K562 (cell line): ENCODE measurements around the gene NEURL2. TPM values are rescaled to one million over a fixed set of nuclear protein-coding genes. Genes with fewer than 3 reads are reported as not detected.
A peak's percentile ranks its signal among the peaks of the same experiment; 100 is the strongest.

ENCODE experiments used
- ATF7 ChIP-seq: fragments of 450-650 bp; IDR thresholded peaks from 2 replicates; pipeline ENCODE4 v1.7.1; 2014; ENCODE audit warnings: mild to moderate bottlenecking, moderate library complexity
- BCOR ChIP-seq: fragments of 450-650 bp; IDR thresholded peaks from 2 replicates; pipeline ENCODE4 v1.6.1; 2016
- C11orf30 ChIP-seq: fragments of 450-650 bp; IDR thresholded peaks from 2 replicates; pipeline ENCODE4 v1.6.1; 2016; ENCODE audit warnings: low read depth, mild to moderate bottlenecking
- CHD2 ChIP-seq: IDR thresholded peaks from 2 replicates; pipeline ENCODE4 v1.6.1; 2011; ENCODE audit warnings: low read depth, low read length
- CREB1 ChIP-seq, 2 experiments: sonication (generic) in 1 of 2; formaldehyde crosslinking in 1 of 2; IDR thresholded peaks; 2 replicates each; pipeline versions ENCODE4 v1.6.1 to v1.8.0; 2012 to 2022; ENCODE audit warnings: inconsistent platforms in 1 of 2, mild to moderate bottlenecking in 1 of 2, missing genetic modification reagents in 1 of 2, moderate library complexity in 1 of 2
- EGR1 ChIP-seq: fragments of 450-650 bp; conservative IDR thresholded peaks from 2 replicates; pipeline ENCODE4 v1.6.1; 2017; ENCODE audit warnings: mild to moderate bottlenecking
- FOXK2 ChIP-seq, 2 experiments: fragments of 450-650 bp; IDR thresholded peaks in 1 of 2; conservative IDR thresholded peaks in 1 of 2; 2 replicates each; pipeline ENCODE4 v1.6.1; 2016; ENCODE audit warnings: low read depth in 2 of 2, mild to moderate bottlenecking in 1 of 2
- HCFC1 ChIP-seq: IDR thresholded peaks from 2 replicates; pipeline ENCODE4 v1.6.1; 2012; ENCODE audit warnings: low read depth, low read length, improper control_type of control experiment
- KDM5B ChIP-seq: fragments of 200-600 bp; sonication (generic); IDR thresholded peaks from 2 replicates; pipeline ENCODE4 v1.6.1; 2012; ENCODE audit warnings: low read depth, mild to moderate bottlenecking, moderate library complexity, low read length, control low read depth, inconsistent platforms; ENCODE audit not compliant: insufficient replicate concordance
- KHSRP ChIP-seq: fragments of 450-650 bp; IDR thresholded peaks from 2 replicates; pipeline ENCODE4 v1.6.1; 2017
- KLF16 ChIP-seq: IDR thresholded peaks from 2 replicates; pipeline ENCODE4 v1.6.1; 2016; ENCODE audit warnings: antibody characterized with exemption
- MTA3 ChIP-seq: fragments of 450-650 bp; formaldehyde crosslinking; IDR thresholded peaks from 2 replicates; pipeline ENCODE4 v1.6.1; 2017; ENCODE audit warnings: mild to moderate bottlenecking, borderline replicate concordance
- MTF1 ChIP-seq: fragments of 250-450 bp; sonication (Bioruptor Pico); IDR thresholded peaks from 2 replicates; pipeline ENCODE4 v1.9.0; 2021; ENCODE audit warnings: moderate library complexity, mild to moderate bottlenecking, inconsistent platforms, borderline replicate concordance
- MYNN ChIP-seq, 2 experiments: sonication (generic); formaldehyde crosslinking in 1 of 2; IDR thresholded peaks; 2 replicates each; pipeline versions ENCODE4 v1.5.0 to v1.6.1; 2016 to 2020; ENCODE audit warnings: antibody characterized with exemption in 1 of 2, missing genetic modification reagents in 1 of 2
- NCOA2 ChIP-seq, 2 experiments: fragments of 450-650 bp; IDR thresholded peaks; 2 replicates each; pipeline ENCODE4 v1.6.1; 2018; ENCODE audit warnings: mild to moderate bottlenecking in 2 of 2, moderate library complexity in 1 of 2; ENCODE audit not compliant: partially characterized antibody in 2 of 2
- NFYB ChIP-seq: IDR thresholded peaks from 2 replicates; pipeline ENCODE4 v1.6.1; 2011; ENCODE audit warnings: mild to moderate bottlenecking, moderate library complexity; ENCODE audit not compliant: insufficient read length; ENCODE audit errors: extremely low read depth
- NR2C2 ChIP-seq, 2 experiments: fragments of 200-800 bp in 1 of 2; sonication (Bioruptor generic) in 1 of 2; sonication (generic) in 1 of 2; formaldehyde crosslinking in 1 of 2; IDR thresholded peaks; 2 replicates each; pipeline versions ENCODE4 v1.6.1 to v1.8.0; 2016 to 2022; ENCODE audit warnings: mild to moderate bottlenecking in 1 of 2, missing compliant biosample characterization in 1 of 2, missing genetic modification characterization in 1 of 2, missing genetic modification reagents in 1 of 2
- NR4A1 ChIP-seq, 2 experiments: fragments of 250-450 bp in 1 of 2; fragments of 450-650 bp in 1 of 2; sonication (Bioruptor Pico) in 1 of 2; IDR thresholded peaks; 2 replicates each; pipeline versions ENCODE4 v1.4.0 to v1.6.1; 2016 to 2020; ENCODE audit warnings: mild to moderate bottlenecking in 2 of 2, missing compliant biosample characterization in 1 of 2, missing genetic modification characterization in 1 of 2, moderate library complexity in 1 of 2
- SAFB ChIP-seq: fragments of 200-400 bp; formaldehyde crosslinking; IDR thresholded peaks from 2 replicates; pipeline ENCODE4 v1.6.1; 2017; ENCODE audit warnings: low read depth, low read length, borderline replicate concordance
- SP2 ChIP-seq: IDR thresholded peaks from 2 replicates; pipeline ENCODE4 v1.6.1; 2011; ENCODE audit warnings: mild to moderate bottlenecking, low read depth, low read length, moderate library complexity; ENCODE audit not compliant: poor library complexity, severe bottlenecking; ENCODE audit errors: extremely low read depth
- SRSF7 ChIP-seq: fragments of 200-400 bp; formaldehyde crosslinking; optimal IDR thresholded peaks from 2 replicates; pipeline ENCODE3; 2017; ENCODE audit warnings: mild to moderate bottlenecking, low read depth, low read length
- WHSC1 ChIP-seq: IDR thresholded peaks from one replicate; pipeline ENCODE4 v1.6.1; 2012; ENCODE audit warnings: low read length, control low read depth, inconsistent platforms
- ZBTB9 ChIP-seq: fragments of 450-650 bp; formaldehyde crosslinking; IDR thresholded peaks from 2 replicates; pipeline ENCODE4 v1.4.0; 2020; ENCODE audit warnings: mild to moderate bottlenecking, moderate library complexity
- ZHX1 ChIP-seq: fragments of 150-350 bp; conservative IDR thresholded peaks from 2 replicates; pipeline ENCODE4 v1.6.1; 2014; ENCODE audit warnings: low read length
- polyA plus RNA-seq, 8 experiments: library from polyadenylated mRNA; depleted of rRNA in 4 of 8; stranded (reverse) in 5 of 8; unstranded in 3 of 8; fragments of >200 nt; fragmentation: Nextera tagmentation in 2 of 8; fragmentation: Illumina TruSeq in 1 of 8; extraction: Ambion mirVana in 2 of 8; extraction: Trizol in 1 of 8; gene quantifications; 2 replicates each; pipeline versions ENCODE4 v1.2.1 to v1.2.3, GENCODE V29; 2011 to 2014; ENCODE audit warnings: inconsistent platforms in 1 of 8, missing spikeins in 1 of 8
- total RNA-seq, 7 experiments: library from RNA; depleted of rRNA in 6 of 7; stranded (reverse); fragments of >200 nt in 6 of 7; fragmentation: Illumina TruSeq in 2 of 7; extraction: Trizol in 2 of 7; gene quantifications; 2 replicates each; pipeline versions ENCODE4 v1.2.1 to v1.2.3, GENCODE V29; 2011 to 2021; ENCODE audit warnings: low replicate concordance in 1 of 7

The NEURL2 gene
- total and polyA plus RNA-seq, 9 of the 15 experiments (the other 6 are each of a cell fraction or from before 2014, with no cell fraction given): 0.22 to 1.9 (median 0.50) TPM; not detected in 1

GRCh38 chr20:45934586-45935415, 43.8 kb upstream of the NEURL2 start, which contains the start of gene PCIF1 (continued):
- TF ChIP-seq SP2: peak; percentile 59
- TF ChIP-seq KHSRP: no peak
- TF ChIP-seq ZHX1: 0 out of 2 replicates have a peak, but pooled peaks have one; percentile 75
- TF ChIP-seq MYNN (IDR thresholded peaks at IDR 0.05): no peak
- TF ChIP-seq MYNN (CRISPR knock-in tag; IDR thresholded peaks at IDR 0.05): no peak
- 0 out of 2 replicates have a peak, but pooled peaks have one; percentile 20 for TF ChIP-seq SAFB
- TF ChIP-seq CREB1 (IDR thresholded peaks at IDR 0.05): peak; percentile 72; the same call in 1 of the 2 replicates
- no peak for TF ChIP-seq CREB1 (CRISPR knock-in tag; IDR thresholded peaks at IDR 0.05)
- TF ChIP-seq ATF7: peak; percentile 68; the same call in 1 of the 2 replicates
- peak; percentile 75 for TF ChIP-seq SRSF7
- no peak for TF ChIP-seq KLF16
- TF ChIP-seq WHSC1: no peak
- peak; percentile 95 for TF ChIP-seq HCFC1
- TF ChIP-seq CHD2: peak; percentile 66
- peak; percentile 93; the same call in 1 of the 2 replicates for TF ChIP-seq MTA3
- TF ChIP-seq C11orf30: no peak
- TF ChIP-seq BCOR: no peak
- no peak for TF ChIP-seq NR4A1 (CRISPR knock-in tag; IDR thresholded peaks at IDR 0.05)
- TF ChIP-seq NR4A1 (tag; IDR thresholded peaks at IDR 0.05): peak; percentile 62; the same call in 1 of the 2 replicates
- TF ChIP-seq KDM5B: peak; percentile 50
- peak; percentile 73; the same call in 1 of the 2 replicates for TF ChIP-seq ZBTB9
- TF ChIP-seq NCOA2 (IDR thresholded peaks at IDR 0.05; ENCODE audit: partially characterized antibody in 2 of 2): no peak
- peak in 1 of 2 experiments; percentile 88; a peak in 3 of 4 replicates for TF ChIP-seq FOXK2 (conservative IDR thresholded peaks at IDR 0.05 in 1 of 2, IDR thresholded peaks at IDR 0.05 in 1 of 2; ENCODE audit: low read depth in 2 of 2)
- TF ChIP-seq MTF1 (CRISPR knock-in tag): no peak
- peak; percentile 75 for TF ChIP-seq EGR1
- TF ChIP-seq NFYB: peak; percentile 89
- peak; percentile 84 for TF ChIP-seq NR2C2 (CRISPR knock-in tag; IDR thresholded peaks at IDR 0.05)
- TF ChIP-seq NR2C2 (tag; IDR thresholded peaks at IDR 0.05): peak; percentile 84; the same call in 1 of the 2 replicates
